Spleen (tissue), 11 donors: ENCODE data around the gene TLR2. TPM values are rescaled to one million over a fixed set of nuclear protein-coding genes. Genes with fewer than 3 reads are reported as not detected.
"Not testable (repeated sequence)": the region's sequence is repeated elsewhere in the genome, so short reads cannot be mapped to it uniquely, and the experiment has no call there.

Experiments used
- DNase-seq: peaks from one replicate; pipeline ENCODE4 v3.0.0-alpha.2; 2020
- H3K27ac ChIP-seq, 8 donors: fragments of 200-600 bp; sonication (generic) in 7 of 8; 1 replicate in 4 of 8; 2 replicates in 4 of 8; pipeline versions ENCODE4 v1.5.0 to v1.8.0; 2016 to 2021; ENCODE audit warnings: inconsistent platforms in 4 of 8, mild to moderate bottlenecking in 4 of 8, moderate library complexity in 1 of 8
- H3K27me3 ChIP-seq, 7 donors: fragments of 200-600 bp; sonication (generic) in 6 of 7; replicated peaks in 1 of 7; 1 replicate in 4 of 7; 2 replicates in 3 of 7; pipeline versions ENCODE4 v1.5.0 to v1.8.0; 2016 to 2021; ENCODE audit warnings: inconsistent platforms in 3 of 7, mild to moderate bottlenecking in 1 of 7
- H3K36me3 ChIP-seq, 6 donors: fragments of 200-600 bp; sonication (generic) in 5 of 6; 1 replicate in 4 of 6; 2 replicates in 2 of 6; pipeline versions ENCODE4 v1.5.0 to v1.8.0; 2016 to 2021; ENCODE audit warnings: inconsistent platforms in 2 of 6
- H3K4me1 ChIP-seq, 6 donors: fragments of 200-600 bp; sonication (generic) in 5 of 6; 1 replicate in 3 of 6; 2 replicates in 3 of 6; pipeline versions ENCODE4 v1.5.0 to v1.8.0; 2016 to 2021; ENCODE audit warnings: inconsistent platforms in 3 of 6
- H3K4me3 ChIP-seq, 8 donors: fragments of 200-600 bp; sonication (generic) in 7 of 8; 1 replicate in 4 of 8; 2 replicates in 4 of 8; pipeline versions ENCODE4 v1.5.0 to v1.8.0; 2016 to 2021; ENCODE audit warnings: inconsistent platforms in 4 of 8, mild to moderate bottlenecking in 4 of 8, moderate library complexity in 2 of 8
- H3K9me3 ChIP-seq, 8 donors: fragments of 200-600 bp; sonication (generic) in 7 of 8; 1 replicate in 4 of 8; 2 replicates in 4 of 8; pipeline versions ENCODE4 v1.5.0 to v1.8.0; 2016 to 2021; ENCODE audit warnings: inconsistent platforms in 4 of 8
- POLR2A ChIP-seq, 3 donors: fragments of 450-650 bp; IDR thresholded peaks; one replicate each; pipeline ENCODE4 v1.5.1; 2017; ENCODE audit warnings: antibody characterized with exemption in 3 of 3, mild to moderate bottlenecking in 1 of 3
- POLR2AphosphoS5 ChIP-seq, 3 donors: sonication (generic); formaldehyde crosslinking; IDR thresholded peaks; one replicate each; pipeline ENCODE4 v1.5.1; 2017; ENCODE audit warnings: antibody characterized with exemption in 3 of 3
- WGBS, 5 donors: extraction: QIAGEN DNeasy Blood & Tissue Kit in 3 of 5; methylation state at CpG; one replicate each; pipeline versions ENCODE4 v1.1.5 to v1.1.7; 2013 to 2018; 5-methylcytosine and 5-hydroxymethylcytosine counted together
- intact Hi-C: fragments of 100-400 bp; cut with DNase I; formaldehyde crosslinking; loops from one replicate; pipeline ENCODE4 v1.15.0; 2023; ENCODE audit warnings: low total_unique reads
- polyA plus RNA-seq, 3 donors: library from polyadenylated mRNA; stranded (reverse); fragments of 200-250 nt; gene quantifications; one replicate each; pipeline ENCODE4 v1.2.1, GENCODE V29; 2013
- total RNA-seq, 7 donors: library from RNA; depleted of rRNA in 3 of 7; stranded (reverse); fragments of >200 nt in 3 of 7; fragmentation: NEBNext Ultra II Directional in 4 of 7; extraction: Animal tissue kit (Norgen Biotek cat#: 25700) in 4 of 7; gene quantifications; one replicate each; pipeline versions ENCODE4 v1.1.0 to v1.2.1, GENCODE V29; 2016 to 2021
- TF ChIP-seq, protein P1 (sequence below), 11 experiments: fragments of 200-600 bp in 7 of 11; fragments of 450-650 bp in 4 of 11; sonication (generic) in 4 of 11; IDR thresholded peaks in 8 of 11; conservative IDR thresholded peaks in 3 of 11; 1 replicate in 7 of 11; 2 replicates in 4 of 11; pipeline versions ENCODE4 v1.4.0 to v1.8.0; 2016 to 2021; ENCODE audit warnings: antibody characterized with exemption in 11 of 11, inconsistent platforms in 4 of 11, mild to moderate bottlenecking in 1 of 11
- donor health status: healthy with polysubstance abuse.
- donor health status: DM: no; HTN: no; CAD: no; lungs with moderate emphysema.
- donor health status: DM: no; HTN: no; CAD: no.
- donor health status: Bipolar disorder and iron deficiency.
- donor health status: healthy.
- donor health status: DM: no; HTN: no; CAD: no.
- donor health status: DM: yes; HTN: yes; CAD: no.

TLR2 gene
- total and polyA plus RNA-seq, 10 donors: 4.8 to 167 (median 71.1) TPM

DNA sequence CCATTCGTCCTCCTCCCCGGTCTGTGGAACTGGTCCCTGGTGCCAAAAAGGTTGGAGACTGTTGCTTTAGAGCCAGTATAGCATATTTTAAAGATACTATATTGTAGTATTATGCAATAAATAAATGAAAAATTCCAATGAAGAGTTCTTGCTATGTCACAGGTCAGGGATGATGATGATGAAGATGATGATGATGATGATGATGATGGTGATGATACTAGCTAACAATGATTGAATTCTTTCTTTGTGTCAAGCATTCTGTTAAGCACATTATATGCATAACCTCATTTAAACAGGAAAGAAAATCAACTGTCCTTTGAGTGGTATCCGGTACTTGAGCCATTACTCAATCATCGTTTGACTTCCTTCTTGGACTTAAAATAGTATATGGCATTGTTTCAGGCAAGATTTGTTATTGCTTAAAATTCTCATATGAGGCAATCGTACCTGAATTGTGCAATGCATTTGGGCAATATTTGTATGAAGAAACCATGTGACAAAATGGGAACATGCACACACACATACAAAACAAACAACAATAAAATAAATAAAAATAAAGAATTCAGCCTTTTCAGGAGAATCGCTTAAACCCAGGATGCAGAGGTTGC is 22.8 kb upstream of the TLR2 start:
- intact Hi-C loops: no loop called here
- whole genome bisulfite sequencing, 5 donors: 33 to 57% (median 39%) methylated on average over 6 of the region's 6 CpGs
- Histone ChIP-seq H3K36me3 (no peaks in the 10 kb centered on the region), H3K27ac (peak overlapping the region in 7 of 8 donors; percentile 44 to 93 (median 78)), H3K4me3 (peak overlapping the region in 1 of 8 donors; percentile 37), H3K9me3 (peaks cover 0 to 15% (median 0%) of the 10 kb centered on the region in 8 donors), H3K4me1 (peaks cover 0 to 35% (median 4%) of the 10 kb centered on the region in 6 donors), H3K27me3 (peaks cover 0 to 11% (median 0%) of the 10 kb centered on the region in 7 donors)
- TF ChIP-seq, protein P1, sequence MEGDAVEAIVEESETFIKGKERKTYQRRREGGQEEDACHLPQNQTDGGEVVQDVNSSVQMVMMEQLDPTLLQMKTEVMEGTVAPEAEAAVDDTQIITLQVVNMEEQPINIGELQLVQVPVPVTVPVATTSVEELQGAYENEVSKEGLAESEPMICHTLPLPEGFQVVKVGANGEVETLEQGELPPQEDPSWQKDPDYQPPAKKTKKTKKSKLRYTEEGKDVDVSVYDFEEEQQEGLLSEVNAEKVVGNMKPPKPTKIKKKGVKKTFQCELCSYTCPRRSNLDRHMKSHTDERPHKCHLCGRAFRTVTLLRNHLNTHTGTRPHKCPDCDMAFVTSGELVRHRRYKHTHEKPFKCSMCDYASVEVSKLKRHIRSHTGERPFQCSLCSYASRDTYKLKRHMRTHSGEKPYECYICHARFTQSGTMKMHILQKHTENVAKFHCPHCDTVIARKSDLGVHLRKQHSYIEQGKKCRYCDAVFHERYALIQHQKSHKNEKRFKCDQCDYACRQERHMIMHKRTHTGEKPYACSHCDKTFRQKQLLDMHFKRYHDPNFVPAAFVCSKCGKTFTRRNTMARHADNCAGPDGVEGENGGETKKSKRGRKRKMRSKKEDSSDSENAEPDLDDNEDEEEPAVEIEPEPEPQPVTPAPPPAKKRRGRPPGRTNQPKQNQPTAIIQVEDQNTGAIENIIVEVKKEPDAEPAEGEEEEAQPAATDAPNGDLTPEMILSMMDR (IDR thresholded peaks at IDR 0.05 in 8 of 11, conservative IDR thresholded peaks at IDR 0.05 in 3 of 11): peak in 1 of 11 experiments; percentile 6
- no peak for TF ChIP-seq POLR2AphosphoS5 (IDR thresholded peaks at IDR 0.05)
- DNase-seq: no peak

DNA sequence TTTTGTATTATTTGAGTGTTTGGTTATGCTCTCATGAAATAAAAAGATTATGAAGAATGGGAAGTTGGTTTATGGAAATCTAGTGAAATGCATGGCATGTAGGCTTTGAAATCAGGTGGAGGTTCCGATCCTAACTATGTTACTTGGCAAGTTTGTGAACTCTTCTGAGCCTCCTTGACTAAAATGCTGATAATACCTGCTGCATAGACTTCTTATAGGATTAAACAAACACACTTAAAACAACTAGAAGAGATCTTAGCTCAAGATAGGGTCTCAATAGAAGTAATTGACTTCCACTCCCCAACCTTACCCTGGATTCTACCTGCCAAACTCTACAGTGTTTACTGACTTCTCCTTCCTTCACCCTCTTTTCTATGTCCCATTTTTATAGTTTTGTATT is 22.2 kb upstream of the TLR2 start:
- H3K4me1 ChIP-seq: peaks cover 0 to 30% (median 2%) of the 10 kb centered on the region in 6 donors
- peak overlapping the region in 6 of 8 donors; percentile 16 to 93 (median 79) for H3K27ac ChIP-seq
- no peak for DNase-seq
- TF ChIP-seq POLR2AphosphoS5 (IDR thresholded peaks at IDR 0.05) (no peak), POLR2A (IDR thresholded peaks at IDR 0.05) (no peak)
- TF ChIP-seq, protein P1 (IDR thresholded peaks at IDR 0.05 in 8 of 11, conservative IDR thresholded peaks at IDR 0.05 in 3 of 11): no peak
- H3K27me3 ChIP-seq: peaks cover 0 to 11% (median 0%) of the 10 kb centered on the region in 7 donors
- intact Hi-C loops: no loop called here
- 92 to 97% (median 93%) methylated on average over 1 of the region's 1 CpG for WGBS, 5 donors
- H3K36me3 ChIP-seq: no peaks in the 10 kb centered on the region
- H3K4me3 ChIP-seq: peak overlapping the region in 1 of 8 donors; percentile 22
- H3K9me3 ChIP-seq: peaks cover 0 to 15% (median 0%) of the 10 kb centered on the region in 8 donors

DNA sequence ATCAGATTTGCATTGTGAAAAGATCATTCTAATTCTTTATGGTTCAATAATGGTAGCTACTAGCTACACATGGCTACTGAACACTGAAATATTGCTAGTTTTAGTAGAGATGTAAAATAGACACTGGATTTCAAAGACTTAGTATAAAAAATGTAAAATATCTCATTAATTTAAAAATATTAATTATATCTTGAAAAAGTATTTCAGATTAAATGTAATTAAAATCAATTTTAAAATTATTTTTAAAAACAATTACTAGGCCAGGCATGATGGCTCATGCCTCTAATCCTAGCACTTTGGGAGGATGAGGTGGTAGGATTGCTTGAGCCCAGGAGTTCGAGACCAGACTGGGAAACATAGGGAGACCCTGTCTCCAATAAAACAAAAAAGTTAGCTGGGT is 20.4 kb upstream of the TLR2 start:
- no peaks in the 10 kb centered on the region for H3K36me3 ChIP-seq
- no peak for DNase-seq
- TF ChIP-seq POLR2AphosphoS5 (IDR thresholded peaks at IDR 0.05): no peak
- TF ChIP-seq, protein P1 (IDR thresholded peaks at IDR 0.05 in 8 of 11, conservative IDR thresholded peaks at IDR 0.05 in 3 of 11): no peak
- TF ChIP-seq POLR2A (IDR thresholded peaks at IDR 0.05): no peak
- peaks cover 0 to 15% (median 0%) of the 10 kb centered on the region in 8 donors for H3K9me3 ChIP-seq
- no peak overlapping the region for H3K4me3 ChIP-seq
- H3K27me3 ChIP-seq: peaks cover 0 to 6% (median 0%) of the 10 kb centered on the region in 7 donors
- intact Hi-C loops: no loop called here
- H3K4me1 ChIP-seq: peaks cover 0 to 30% (median 1%) of the 10 kb centered on the region in 6 donors
- 83 to 90% (median 83%) methylated on average over 1 of the region's 1 CpG for WGBS, 5 donors
- no peak overlapping the region for H3K27ac ChIP-seq

DNA sequence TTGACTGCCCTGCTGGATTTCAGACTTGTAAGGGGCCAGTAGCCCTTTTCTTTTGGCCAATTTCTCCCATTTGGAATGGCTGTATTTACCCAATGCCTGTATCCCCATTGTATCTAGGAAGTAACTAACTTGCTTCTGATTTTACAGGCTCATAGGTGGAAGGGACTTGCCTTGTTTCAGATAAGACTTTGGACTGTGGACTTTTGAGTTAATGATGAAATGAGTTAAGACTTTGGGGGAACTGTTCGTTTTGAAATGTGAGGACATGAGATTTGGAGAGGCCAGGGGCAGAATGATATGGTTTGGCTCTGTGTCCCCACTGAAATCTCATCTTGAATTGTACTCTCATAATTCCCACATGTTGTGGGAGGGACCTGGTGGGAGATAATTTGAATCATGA is 17.6 kb upstream of the TLR2 start:
- intact Hi-C loops, H3K27me3 ChIP-seq, DNase-seq, H3K4me3 ChIP-seq, H3K36me3 ChIP-seq, H3K4me1 ChIP-seq, H3K27ac ChIP-seq: not testable (repeated sequence)
- 67 to 86% (median 74%) methylated on average over 1 of the region's 1 CpG for WGBS, 5 donors
- peaks cover 0 to 15% (median 0%) of the 10 kb centered on the region in 8 donors for H3K9me3 ChIP-seq
